Stimulated activated CD4-positive, alpha-beta T cell treated with anti-CD3 and anti-CD28 coated beads, Interleukin-2, amount 100 ng/mL, for 48 hours (primary cell): ENCODE measurements around the gene NFXL1.

Experiments used
- DNase-seq, 2 donors: peaks; one replicate each; pipeline ENCODE4 v3.0.0-alpha.2; 2020

The NFXL1 gene

DNA sequence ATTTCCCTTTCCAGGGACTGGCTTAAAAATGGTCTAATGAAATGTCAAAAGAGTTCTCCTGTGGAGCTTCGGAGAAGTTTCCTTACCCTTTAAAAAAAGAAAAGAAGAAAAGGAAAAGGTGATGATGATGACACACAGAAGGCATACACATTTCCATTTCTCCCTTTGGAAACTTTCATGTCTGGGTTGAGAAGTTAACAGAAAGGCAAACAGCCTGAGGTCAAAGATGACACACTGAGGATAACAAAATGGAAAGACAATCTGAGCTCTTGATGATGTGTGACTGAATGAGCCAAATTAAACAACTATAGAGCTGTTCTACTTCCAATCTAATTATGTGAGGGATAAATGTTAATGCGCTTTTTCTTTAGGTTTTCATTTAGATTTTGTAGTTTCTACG, 32.2 kb downstream of the NFXL1 start:
- no peak for DNase-seq

DNA sequence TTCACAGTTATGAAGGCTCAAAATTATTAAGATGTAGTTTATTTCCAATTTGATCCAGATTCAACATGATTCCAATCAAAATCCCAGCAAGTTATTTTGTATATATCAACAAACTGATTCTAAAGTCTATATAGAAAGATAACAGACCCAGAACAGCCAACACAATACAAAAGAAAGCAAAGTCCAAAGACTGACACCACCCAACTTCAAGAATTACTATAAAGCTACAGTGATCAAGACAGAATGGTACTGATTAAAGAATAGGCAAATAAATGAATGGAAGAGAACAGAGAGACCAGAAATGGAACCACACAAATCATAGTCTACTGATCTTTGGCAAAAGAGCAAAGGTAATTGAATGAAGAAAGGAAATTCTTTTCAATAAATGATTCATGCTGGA, 34.9 kb downstream of the NFXL1 start:
- DNase-seq: no peak

DNA sequence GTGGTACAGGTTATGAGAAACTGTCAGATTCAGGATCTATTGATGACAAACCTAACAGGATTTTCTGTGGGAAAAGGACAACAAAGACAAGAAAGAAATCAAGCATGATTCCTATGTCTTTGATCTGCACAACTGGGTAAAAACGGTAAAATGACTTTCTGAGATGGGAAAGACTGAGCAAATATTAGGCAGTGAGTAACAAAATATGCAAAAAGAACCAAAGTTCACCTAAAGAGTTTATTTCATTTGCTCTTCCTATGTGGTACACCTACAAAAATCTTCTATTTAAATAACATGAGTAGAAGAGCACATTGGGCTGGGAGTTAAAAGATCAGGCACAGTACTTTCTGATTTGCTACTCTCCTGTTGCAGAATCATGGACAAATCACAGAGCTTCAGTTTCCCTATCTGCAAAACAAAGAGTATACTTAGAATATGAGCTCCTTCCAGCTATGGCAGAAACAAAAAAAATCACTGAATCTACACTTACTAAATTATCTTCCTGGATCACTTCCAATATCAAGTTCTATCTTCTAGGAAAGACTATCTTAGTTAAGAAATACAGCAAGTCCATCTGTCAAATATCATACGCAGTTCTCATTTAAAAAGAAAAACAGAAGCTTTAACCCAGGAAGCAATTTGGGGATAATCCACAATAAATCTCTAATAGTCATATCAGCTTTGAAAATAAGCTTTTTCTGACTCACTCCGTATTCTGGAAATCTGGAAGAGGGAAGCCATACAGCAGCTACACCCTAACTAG, 37.4 kb downstream of the NFXL1 start:
- no peak for DNase-seq

DNA sequence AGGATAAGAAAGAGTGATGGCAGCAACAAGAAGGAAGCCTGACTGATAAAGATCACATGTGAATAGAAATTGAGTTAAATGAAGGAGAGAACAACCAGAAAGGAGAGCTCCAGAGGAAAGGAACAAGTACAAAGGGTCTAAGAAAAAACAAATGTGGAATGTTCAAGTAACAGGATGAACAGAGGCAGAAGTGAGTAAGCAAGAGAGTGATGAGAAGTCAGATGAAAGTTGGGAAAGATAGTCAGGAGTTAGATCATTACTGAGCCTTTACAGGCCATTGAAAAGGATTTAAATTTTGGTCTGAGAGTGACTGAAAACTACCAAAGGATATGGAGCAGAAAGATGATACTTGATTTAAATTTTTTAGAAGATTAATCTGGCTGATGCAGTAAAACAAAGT, 38.1 kb downstream of the NFXL1 start:
- DNase-seq: no peak

DNA sequence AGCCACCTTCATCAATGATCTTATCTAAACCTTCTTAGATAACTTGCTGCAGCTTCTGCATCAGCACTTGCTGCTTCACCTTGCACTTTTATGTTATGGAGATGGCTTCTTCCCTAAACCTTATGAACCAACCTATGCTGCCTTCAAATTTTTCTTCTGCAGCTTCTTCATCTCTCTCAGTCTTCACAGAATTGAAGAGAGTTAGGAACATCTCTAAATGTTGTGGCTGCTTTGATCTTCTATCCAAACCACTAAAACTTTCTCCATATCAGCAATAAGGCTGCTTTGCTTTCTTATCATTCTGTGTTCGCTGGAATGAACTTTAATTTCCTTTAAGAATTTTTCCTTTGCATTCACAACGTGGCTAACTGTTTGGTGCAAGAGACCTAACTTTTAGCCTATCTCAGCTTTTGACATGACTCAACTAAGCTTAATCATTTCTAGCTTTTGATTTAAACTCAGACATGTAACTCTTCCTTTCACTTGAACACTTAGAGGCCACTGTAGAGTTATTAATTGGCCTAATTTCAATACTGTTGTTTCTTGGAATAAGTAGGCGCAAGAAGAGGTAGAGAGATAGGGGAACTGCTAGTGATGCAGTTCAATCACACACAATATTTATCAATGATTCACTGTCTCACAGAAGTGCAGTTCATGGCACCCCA, 40.4 kb downstream of the NFXL1 start:
- no peak for DNase-seq

DNA sequence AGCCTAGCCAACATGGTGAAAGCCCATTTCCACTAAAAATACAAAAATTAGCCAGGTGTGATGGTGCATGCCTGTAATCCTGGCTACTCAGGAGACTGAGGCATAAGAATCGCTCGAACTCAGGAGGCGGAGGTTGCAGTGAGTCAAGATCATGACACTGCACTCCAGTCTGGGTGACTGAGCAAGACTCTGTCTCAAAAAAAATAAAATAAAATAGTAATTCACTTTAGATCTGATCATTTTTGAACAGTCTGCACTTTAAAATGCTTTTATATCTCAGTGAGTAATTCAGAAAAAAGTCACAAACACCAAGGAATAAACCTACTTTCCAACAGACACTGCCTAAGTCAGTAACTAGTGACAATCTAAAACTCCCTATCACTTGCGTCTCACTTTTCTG, 50.9 kb downstream of the NFXL1 start:
- no peak for DNase-seq

DNA sequence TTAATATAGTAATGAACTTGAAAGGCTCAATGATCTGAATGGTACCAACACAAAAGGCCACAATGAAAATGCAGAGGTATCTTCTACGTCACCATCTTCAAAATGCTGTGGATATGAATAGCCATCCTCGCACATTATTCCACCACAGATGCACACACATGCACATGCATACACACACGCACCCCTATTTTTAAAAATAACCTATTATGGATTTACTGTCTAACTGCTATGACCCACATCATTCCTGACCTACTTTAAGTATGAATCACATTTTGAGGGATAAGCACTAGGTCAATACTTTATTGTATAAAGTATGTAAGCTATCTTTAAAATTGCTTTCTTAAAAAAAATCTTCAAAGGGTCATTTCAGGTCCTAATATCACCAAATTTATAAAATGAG, 52.1 kb downstream of the NFXL1 start:
- DNase-seq: no peak

DNA sequence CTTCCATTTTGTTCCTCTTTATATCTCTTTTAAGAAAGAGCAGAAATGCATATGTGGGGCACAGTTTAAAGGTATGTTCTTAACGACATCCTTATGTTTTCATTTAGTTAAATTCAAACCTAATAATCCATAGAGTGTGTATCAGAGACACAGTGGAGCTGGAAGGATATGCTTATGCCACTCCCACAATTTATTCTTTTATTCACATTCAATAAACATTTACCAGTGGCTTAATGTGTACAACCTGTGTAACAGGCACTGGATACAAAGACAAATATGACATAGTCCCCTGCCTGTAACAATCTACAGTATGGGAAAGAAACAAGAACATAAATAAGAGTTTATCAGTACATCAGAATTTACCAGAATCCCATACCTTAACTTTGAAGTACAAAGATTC, 54.1 kb downstream of the NFXL1 start:
- DNase-seq: no peak

DNA sequence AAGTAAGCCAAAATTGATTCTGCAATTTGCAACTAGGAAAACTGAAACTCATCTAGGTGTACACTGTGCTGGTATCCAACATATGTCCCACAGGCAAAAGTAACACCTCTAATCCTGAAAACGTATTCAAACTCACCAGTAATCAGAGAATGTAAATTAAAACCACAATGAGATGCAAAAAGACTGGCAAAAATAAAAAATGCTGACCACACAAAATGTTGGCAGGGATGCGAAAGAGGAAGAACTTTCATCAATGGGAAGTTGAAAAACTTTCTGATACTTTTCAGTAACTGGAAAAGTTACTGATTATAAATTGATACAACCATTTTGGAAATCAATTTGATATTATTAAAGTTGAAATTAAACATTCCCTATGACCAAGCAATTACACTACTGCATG, 56.4 kb downstream of the NFXL1 start:
- no peak for DNase-seq

DNA sequence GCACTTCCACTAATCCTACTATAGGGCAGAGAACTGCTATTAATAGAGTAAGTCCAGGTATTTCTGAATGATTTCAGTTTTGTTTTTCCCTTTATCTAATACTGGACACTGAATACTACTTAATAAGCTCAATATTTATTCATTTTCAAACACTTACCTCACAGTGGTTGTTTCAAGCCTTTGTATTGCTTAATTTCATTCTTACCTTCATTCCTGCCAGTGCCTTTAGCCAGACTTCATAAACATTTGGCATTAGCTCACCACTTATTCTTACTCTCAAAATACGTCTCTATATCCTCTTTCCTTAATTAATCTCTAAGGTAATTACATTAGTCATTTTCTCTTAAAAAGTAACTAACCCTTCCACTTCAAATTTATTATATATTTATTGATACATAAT, 57.7 kb downstream of the NFXL1 start:
- DNase-seq: no peak

DNA sequence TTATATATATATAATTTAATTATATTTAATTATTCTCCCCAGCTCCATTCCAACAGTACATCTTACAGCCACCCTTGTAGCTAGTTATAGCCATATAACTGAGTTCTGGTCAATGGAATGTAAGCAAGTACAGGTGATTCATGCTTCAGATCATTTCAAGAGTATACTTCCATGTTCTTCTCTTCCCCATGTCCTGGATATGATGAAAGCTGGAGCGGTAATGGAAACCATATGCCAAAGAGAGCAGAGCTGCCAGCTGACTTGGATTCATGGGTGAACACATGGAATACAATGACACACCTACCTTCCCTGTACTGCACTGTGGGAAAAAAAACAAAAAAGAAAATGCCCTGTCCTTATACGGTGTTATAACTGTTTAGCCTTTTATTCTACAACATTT, 59.0 kb downstream of the NFXL1 start:
- no peak for DNase-seq

DNA sequence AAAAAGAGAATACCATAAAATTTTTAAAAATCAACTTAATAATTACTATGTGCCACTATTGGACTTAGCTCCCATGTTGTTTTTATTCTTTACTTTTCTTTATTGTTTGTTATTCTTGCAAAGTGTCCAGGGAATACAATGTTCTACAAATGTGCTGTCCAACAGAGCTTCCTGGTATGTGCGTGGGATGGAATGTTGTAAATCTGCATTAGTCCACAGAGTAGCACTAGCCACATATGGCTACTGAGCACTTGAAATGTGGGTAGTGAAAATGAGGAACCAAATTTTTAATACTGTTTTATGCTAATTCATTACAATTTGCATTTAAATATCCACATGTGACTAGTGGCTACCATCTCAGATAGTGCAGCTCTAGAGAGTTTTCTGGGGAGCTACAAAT, 62.2 kb downstream of the NFXL1 start:
- DNase-seq: no peak

DNA sequence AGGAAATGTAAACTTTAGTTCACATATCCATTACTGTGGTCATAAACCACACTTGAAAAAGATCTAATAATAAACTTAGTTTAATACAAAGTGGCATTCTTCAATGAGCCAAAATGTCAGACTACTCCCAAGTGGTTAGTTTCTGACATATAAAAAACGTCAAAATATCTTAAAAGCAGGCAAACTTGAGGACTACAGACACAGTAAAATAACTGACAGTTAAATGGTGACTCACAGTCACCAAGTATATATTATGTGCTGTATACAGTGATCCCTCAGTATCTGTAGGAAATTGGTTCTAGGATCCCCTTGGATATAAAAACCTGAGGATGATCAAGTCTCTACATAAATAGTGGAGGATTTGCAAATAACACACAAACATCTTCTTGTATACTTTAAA, 64.9 kb downstream of the NFXL1 start:
- no peak for DNase-seq

DNA sequence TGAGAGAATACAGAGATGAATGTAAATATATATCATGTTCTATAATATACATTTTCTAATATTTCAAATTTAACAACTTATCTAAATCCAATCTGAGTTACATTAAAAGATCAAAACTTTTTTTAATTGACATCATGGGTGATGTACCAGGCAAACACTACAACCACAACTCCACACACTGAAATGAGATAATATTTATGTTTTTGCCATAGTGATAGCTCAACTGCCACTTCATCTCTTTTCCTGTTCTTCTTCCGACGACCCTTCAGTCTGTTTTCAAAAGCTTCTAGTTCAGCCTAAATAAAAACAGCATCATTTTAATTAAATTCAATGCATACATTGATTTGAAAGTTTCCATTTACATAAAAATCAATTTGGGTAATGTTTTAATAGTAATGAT, 66.3 kb downstream of the NFXL1 start:
- no peak for DNase-seq

DNA sequence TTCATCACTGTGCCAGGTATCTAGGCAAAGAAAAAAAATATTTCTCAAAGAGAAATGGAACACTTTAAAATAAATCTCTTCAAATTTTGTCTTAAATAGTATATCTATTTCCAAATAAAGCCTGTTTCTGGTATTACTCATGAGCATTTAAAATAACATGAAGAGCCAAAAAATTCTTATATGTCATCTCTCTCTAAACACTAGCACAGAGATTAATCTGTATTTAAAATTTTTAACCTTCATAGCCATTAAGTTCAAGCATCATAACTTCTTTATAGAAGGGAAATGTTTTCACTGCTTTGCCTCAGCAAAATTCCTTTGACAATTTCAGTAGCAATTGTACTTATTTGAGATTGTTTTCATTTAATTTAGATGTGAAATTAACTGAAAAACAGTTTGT, 71.4 kb downstream of the NFXL1 start:
- DNase-seq: no peak

DNA sequence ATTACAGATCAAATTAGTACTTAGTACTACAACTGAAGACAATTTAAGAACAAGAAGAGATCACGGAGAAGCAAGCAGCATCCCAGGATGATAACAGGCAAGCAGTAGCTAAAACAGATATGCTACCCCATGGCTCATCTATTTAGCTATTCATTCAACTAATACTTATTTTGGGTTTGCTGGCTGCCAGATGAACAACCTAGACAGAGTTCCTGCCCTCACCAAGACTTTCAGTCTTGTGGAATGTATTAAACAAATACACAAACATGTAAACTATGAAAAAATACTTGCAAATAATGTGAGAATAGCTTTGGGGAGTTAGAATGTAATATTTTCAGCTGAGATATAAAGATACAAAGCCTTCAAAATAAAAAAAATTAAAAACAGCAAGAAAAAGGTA, 74.1 kb downstream of the NFXL1 start:
- no peak for DNase-seq

DNA sequence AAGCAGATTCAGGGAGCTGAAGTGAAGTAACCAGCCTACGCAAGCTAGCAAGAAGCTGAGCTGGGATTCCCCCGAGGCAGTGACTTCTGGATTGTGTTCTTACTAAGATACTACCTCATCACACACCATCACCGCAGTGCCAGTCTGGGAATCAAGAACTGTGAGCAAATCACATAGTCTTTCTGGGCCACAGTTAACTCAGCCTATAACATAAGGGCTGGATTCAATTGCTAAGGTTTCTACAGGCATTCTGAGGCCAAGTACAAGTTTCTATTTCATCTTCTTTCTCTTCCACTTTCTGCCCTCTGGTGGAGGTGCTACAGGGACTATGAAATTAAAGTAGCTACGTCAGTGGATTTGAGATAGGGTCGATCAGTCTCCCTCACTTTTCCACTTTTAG, 75.1 kb downstream of the NFXL1 start:
- peak; percentile 33 for DNase-seq

DNA sequence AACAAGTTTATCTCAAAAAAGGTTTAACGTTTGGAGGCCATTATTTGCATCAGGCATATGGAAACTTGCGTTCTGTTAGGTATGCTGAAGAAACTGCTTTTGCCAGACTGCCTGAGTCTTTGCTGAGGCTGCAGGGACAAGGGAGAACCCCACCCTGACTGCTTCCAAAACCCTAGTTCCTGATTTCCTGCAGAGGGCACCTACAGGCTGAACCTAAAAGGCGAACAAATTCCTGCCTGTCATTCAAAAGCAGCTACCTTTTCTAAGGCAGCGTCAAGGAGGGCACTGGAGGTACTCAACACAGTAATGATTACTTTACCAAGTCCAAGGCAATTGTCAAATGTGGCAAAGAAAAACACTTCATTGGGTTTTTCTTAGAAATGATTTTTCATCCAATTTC, 75.9 kb downstream of the NFXL1 start:
- DNase-seq: no peak

DNA sequence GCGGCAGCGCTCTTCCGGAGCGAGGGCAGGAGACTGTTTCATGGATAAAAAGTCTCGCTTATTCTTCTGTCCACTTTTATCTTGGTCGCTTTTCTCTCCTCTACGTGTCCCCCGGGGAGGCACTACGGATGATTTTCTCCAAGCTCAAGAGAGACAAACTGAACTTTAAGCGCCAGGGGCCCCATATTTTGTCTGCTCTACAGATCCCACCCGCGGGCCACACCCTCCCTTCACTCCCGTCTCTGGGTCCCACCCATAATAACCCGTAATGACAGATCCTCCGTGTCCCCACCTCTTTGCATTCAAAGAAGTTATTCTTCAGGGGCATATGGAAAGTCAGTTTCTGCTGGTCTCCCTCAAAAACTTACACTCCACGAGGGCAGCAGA, 76.5 kb downstream of the NFXL1 start, which contains the start of gene CORIN:
CORIN (minus strand) TSS at position 160 of the 387 bp plus-strand sequence; CDS start at position 42, 118 bp downstream.
- DNase-seq: no peak

DNA sequence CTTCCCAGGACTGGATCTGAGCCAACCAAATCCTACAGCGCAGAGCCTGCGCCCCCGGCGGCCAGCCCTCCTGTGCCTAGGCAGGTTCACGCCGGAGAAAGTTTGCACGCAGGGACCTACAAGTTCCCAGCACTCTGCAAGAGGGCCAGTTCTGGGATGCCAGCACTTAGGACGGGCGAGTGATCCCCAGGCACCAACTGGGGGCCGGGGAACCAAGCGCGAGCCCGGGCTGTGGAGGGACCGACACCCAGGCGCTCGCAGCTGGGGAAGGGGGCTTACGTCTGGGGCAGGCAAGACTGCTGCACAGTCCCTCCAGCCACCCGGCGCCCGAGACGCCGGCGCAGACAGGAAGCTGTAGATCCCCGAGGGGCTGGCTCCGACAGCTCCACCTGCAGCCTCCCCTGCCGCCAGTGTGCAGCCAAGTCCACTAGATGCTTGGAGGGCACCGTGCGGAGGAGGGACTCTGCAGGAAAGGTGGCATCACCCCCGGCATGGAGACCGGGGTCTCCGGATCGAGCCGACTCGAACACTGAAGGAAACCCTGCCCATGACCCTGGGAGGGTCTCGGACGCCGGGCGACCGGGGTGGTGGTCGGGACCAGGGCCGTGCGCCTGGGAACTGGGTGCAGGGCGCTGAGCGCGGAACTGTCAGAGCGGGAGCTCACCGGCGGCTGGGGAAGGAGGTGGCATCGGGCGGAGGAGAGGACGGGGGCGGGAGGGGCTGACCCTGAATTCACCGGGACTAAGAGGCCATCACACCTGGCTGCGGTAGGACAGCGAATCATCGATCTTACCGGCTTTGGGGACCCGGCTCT, 77.1 kb downstream of the NFXL1 start:
- peak in 1 of 2 donors; percentile 32 for DNase-seq

DNA sequence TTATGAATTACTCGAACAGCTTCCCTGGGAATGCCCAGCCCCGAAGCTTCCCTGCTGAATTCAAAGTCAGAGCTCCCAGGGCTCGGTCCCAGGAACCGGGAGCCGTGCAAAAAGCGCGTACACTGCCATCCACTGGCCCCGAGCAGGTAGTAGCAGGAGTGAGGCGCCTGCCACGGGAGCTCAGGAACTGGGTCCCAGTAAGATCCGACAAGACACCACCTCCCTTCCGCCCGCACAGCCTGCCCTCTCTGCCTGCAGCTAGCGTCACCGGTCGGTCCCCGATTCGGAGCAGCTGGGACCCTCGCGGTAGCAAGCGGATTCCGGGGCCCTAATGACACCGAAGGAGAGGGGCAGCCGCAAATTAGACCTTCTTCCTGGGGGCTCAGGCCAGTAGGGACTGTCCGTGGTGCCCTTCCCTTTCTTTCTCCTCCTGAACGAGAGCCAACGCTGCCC, 77.7 kb downstream of the NFXL1 start:
- DNase-seq: peak; percentile 41 to 49

DNA sequence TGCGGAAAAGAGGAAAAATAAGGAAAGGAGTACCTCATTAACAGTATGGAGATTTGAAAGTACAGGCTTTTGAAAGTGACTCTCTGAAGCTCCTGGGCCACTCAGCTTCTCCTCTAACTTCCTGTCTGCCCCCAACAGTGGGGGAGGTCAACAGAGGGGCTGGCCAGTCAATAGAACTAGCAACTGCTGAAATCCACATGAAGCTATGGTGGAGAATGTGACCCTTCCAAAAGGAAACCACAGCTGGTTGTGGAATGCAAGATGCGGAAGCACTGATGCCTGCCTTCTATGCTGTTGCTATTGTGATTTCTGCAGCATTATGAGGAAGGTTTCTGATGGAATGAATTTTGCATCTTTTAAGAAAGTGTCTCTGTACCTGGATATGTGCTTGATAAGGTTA, 78.9 kb downstream of the NFXL1 start:
- DNase-seq: no peak

DNA sequence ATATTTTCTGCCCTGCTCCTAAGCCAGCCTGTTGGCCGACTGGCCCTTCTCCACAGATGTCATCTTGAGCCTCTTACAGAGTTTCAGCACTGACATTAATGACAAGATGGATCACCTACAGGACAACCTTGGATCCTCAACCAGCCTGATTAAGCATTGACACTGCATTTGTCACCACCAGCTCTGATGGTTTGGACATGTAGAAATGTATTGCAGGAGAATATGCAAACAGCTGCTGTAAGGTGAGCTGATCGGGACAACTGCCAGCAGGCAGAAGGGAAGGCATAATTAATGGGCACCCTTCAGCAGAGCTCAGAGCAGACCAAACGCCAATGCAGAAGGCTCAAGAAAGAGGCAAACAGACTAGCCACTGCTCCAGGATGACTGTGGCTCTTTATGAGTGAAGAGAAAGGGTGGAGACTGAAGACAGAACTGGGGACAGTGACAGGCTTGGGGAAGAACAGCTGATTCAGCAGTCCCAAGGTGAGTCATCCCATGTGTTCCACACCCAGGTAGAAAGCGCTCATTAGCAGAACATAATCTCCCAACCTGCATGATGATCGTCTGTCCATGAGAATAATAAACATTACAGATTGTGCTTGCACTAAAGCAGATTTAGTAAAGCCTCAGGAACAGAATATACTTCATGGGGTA, 83.2 kb downstream of the NFXL1 start:
- no peak for DNase-seq
